Measurements from ENCODE around the gene LCN6.

GRCh38 chr9:136756134-136756438 lies 7.8 kb upstream of the LCN6 start:
- TF ChIP-seq CTCF (IDR thresholded peaks at IDR 0.05) (no peak), POLR2A (IDR thresholded peaks at IDR 0.05) (no peak)
